DOHH2 (cell line): ENCODE results near the gene TBX21.

Experiments
- H3F3A ChIP-seq: fragments of 200-600 bp; sonication (generic), shearing (Covaris generic); 2 replicates; pipeline ENCODE4 v1.6.0; 2016; ENCODE audit warnings: antibody characterized with exemption, mild to moderate bottlenecking; ENCODE audit not compliant: control insufficient read depth, insufficient read depth
- H3K27ac ChIP-seq: fragments of 200-600 bp; sonication (generic); 2 replicates; pipeline ENCODE4 v1.5.1; 2014; ENCODE audit warnings: low read depth, mild to moderate bottlenecking, low read length, moderate library complexity
- H3K27me3 ChIP-seq: fragments of 200-600 bp; sonication (generic); 2 replicates; pipeline ENCODE4 v1.6.1; 2014; ENCODE audit warnings: mild to moderate bottlenecking, low read length, mixed read lengths; ENCODE audit not compliant: control insufficient read depth
- H3K36me3 ChIP-seq: fragments of 200-600 bp; sonication (generic); 2 replicates; pipeline ENCODE4 v1.6.1; 2014; ENCODE audit warnings: mild to moderate bottlenecking, low read length, moderate library complexity, mixed read lengths; ENCODE audit not compliant: control insufficient read depth
- H3K4me1 ChIP-seq: fragments of 200-600 bp; sonication (generic); 2 replicates; pipeline ENCODE4 v1.6.1; 2014; ENCODE audit warnings: mild to moderate bottlenecking, low read length, mixed read lengths; ENCODE audit not compliant: control insufficient read depth
- H3K4me2 ChIP-seq: fragments of 200-600 bp; sonication (generic); 2 replicates; pipeline ENCODE4 v1.6.0; 2014; ENCODE audit warnings: mild to moderate bottlenecking, low read length, moderate library complexity
- H3K4me3 ChIP-seq: fragments of 200-600 bp; sonication (generic); 2 replicates; pipeline ENCODE4 v1.5.1; 2014; ENCODE audit warnings: mild to moderate bottlenecking, low read length, mixed read lengths
- H3K79me2 ChIP-seq: fragments of 200-600 bp; sonication (generic); 2 replicates; pipeline ENCODE4 v1.6.1; 2014; ENCODE audit warnings: mild to moderate bottlenecking, low read length, mixed read lengths; ENCODE audit not compliant: control insufficient read depth
- H3K9me2 ChIP-seq: fragments of 200-600 bp; sonication (generic); replicated peaks from 2 replicates; pipeline ENCODE4 v1.6.1; 2014; ENCODE audit warnings: mild to moderate bottlenecking, low read length, mixed read lengths; ENCODE audit not compliant: control insufficient read depth
- H3K9me3 ChIP-seq: fragments of 200-600 bp; sonication (generic); 2 replicates; pipeline ENCODE4 v1.6.1; 2014; ENCODE audit warnings: antibody characterized with exemption, low read length, mixed read lengths; ENCODE audit not compliant: control insufficient read depth, insufficient read depth
- H4K20me1 ChIP-seq: fragments of 200-600 bp; sonication (generic); 2 replicates; pipeline ENCODE4 v1.6.0; 2014; ENCODE audit warnings: low read depth, mild to moderate bottlenecking, antibody characterized with exemption, low read length, moderate library complexity; ENCODE audit not compliant: control insufficient read depth, insufficient read depth
- CTCF ChIP-seq: fragments of 200-600 bp; sonication (generic); IDR thresholded peaks from one replicate; pipeline ENCODE4 v1.5.1; 2014; ENCODE audit warnings: antibody characterized with exemption, mild to moderate bottlenecking, low read depth, low read length; ENCODE audit not compliant: poor library complexity, severe bottlenecking
- EZH2phosphoT487 ChIP-seq: fragments of 200-600 bp; sonication (generic); IDR thresholded peaks from 2 replicates; pipeline ENCODE4 v1.6.1; 2017; ENCODE audit warnings: borderline replicate concordance, mild to moderate bottlenecking, antibody characterized with exemption, low read length, moderate library complexity, mixed read lengths

TBX21 gene

GRCh38 chr17:47704736-47705135 is 28.3 kb upstream of the TBX21 start:
- 0 out of 2 replicates have a peak, but pooled peaks cover 4% of the 10 kb centered on the region for H3K27me3 ChIP-seq
- H3K9me2 ChIP-seq, result no peaks in the 10 kb centered on the region
- H3K36me3 ChIP-seq, result no peaks in the 10 kb centered on the region
- H3K27ac ChIP-seq, result no peak overlapping the region
- H3K79me2 ChIP-seq, result no peaks in the 10 kb centered on the region
- no peaks in the 10 kb centered on the region for H3K9me3 ChIP-seq
- TF ChIP-seq EZH2phosphoT487 (no peak), CTCF (no peak)
- no peaks in the 10 kb centered on the region; the same call in 1 of the 2 replicates for H4K20me1 ChIP-seq
- H3K4me3 ChIP-seq, result no peak overlapping the region
- no peak overlapping the region for H3K4me2 ChIP-seq
- H3K4me1 ChIP-seq, result peaks cover 41% of the 10 kb centered on the region
- no peaks in the 10 kb centered on the region; the same call in 1 of the 2 replicates for H3F3A ChIP-seq

GRCh38 chr17:47705536-47706530 is 27.2 kb upstream of the TBX21 start:
- H3K4me3 ChIP-seq, result no peak overlapping the region
- H3K4me2 ChIP-seq, result peak overlapping the region; percentile 13; the same call in 1 of the 2 replicates
- no peaks in the 10 kb centered on the region; the same call in 1 of the 2 replicates for H4K20me1 ChIP-seq
- no peaks in the 10 kb centered on the region for H3K79me2 ChIP-seq
- no peaks in the 10 kb centered on the region; the same call in 1 of the 2 replicates for H3F3A ChIP-seq
- peaks cover 41% of the 10 kb centered on the region for H3K4me1 ChIP-seq
- H3K36me3 ChIP-seq, result no peaks in the 10 kb centered on the region
- no peaks in the 10 kb centered on the region for H3K9me3 ChIP-seq
- no peak overlapping the region for H3K27ac ChIP-seq
- no peak for TF ChIP-seq CTCF
- TF ChIP-seq EZH2phosphoT487, result no peak
- H3K9me2 ChIP-seq, result no peaks in the 10 kb centered on the region
- 0 out of 2 replicates have a peak, but pooled peaks cover 4% of the 10 kb centered on the region for H3K27me3 ChIP-seq

- H4K20me1 ChIP-seq, result no peaks in the 10 kb centered on the region; the same call in 1 of the 2 replicates
- no peaks in the 10 kb centered on the region for H3K36me3 ChIP-seq
- H3K79me2 ChIP-seq, result no peaks in the 10 kb centered on the region
- H3K9me2 ChIP-seq, result no peaks in the 10 kb centered on the region
- H3K4me2 ChIP-seq, result peak overlapping the region; percentile 13; the same call in 1 of the 2 replicates
- no peak overlapping the region for H3K4me3 ChIP-seq
- no peak overlapping the region for H3K27ac ChIP-seq
- H3K9me3 ChIP-seq, result no peaks in the 10 kb centered on the region
- H3F3A ChIP-seq, result no peaks in the 10 kb centered on the region; the same call in 1 of the 2 replicates
- TF ChIP-seq EZH2phosphoT487 (no peak), CTCF (no peak)
- H3K4me1 ChIP-seq, result peaks cover 41% of the 10 kb centered on the region
- H3K27me3 ChIP-seq, result 0 out of 2 replicates have a peak, but pooled peaks cover 4% of the 10 kb centered on the region
These were observed 25.8 kb upstream of the TBX21 start for GRCh38 chr17:47707056-47707804.
